Measurements from ENCODE around the gene SLC28A3. TPM values are rescaled to one million over a fixed set of nuclear protein-coding genes. Genes with fewer than 3 reads are reported as not detected.

SLC28A3 gene
- total and polyA plus RNA-seq, 2 of the 8 experiments (the other 6 are each of a cell fraction or from before 2014, with no cell fraction given) = 0.02 TPM; not detected in 1

GRCh38 chr9:84386753-84387152 is 46.2 kb upstream of the SLC28A3 start:
- no peak overlapping the region for H4K5ac ChIP-seq (ENCODE audit: insufficient read length, low read depth, low read length)
- no peak overlapping the region for H2BK5ac ChIP-seq (ENCODE audit: low read depth, low read length)
- FAIRE-seq = no peak
- POLR2A ChIA-PET (ENCODE audit: partially characterized antibody) = interaction anchor here (0.6 kb wide), 1 partner anchor 25 kb away, joined by 3 read pairs; no protein-coding TSS in a partner anchor
- H3K9me3 ChIP-seq (ENCODE audit: insufficient read depth in 2 of 2, low read depth in 1 of 2, low read length in 1 of 2) = no peaks in the 10 kb centered on the region
- H3K27ac ChIP-seq (ENCODE audit: low read depth, low read length) = no peak overlapping the region
- H2BK20ac ChIP-seq (ENCODE audit: low read length) = no peak overlapping the region
- WGBS, 2 experiments (ENCODE audit: extremely low coverage in 1 of 2, insufficient coverage in 1 of 2, insufficient read length in 1 of 2, insufficient replicate concordance in 2 of 2, low coverage in 1 of 2, low lambda C conversion rate in 2 of 2, missing lambda C conversion rate in 1 of 2) = 89% methylated on average over 1 of the region's 1 CpG; no CpG with 5 or more reads in 1 of the 2 experiments
- no peak overlapping the region for H2BK15ac ChIP-seq (ENCODE audit: low read length)
- no peaks in the 10 kb centered on the region for H3K23me2 ChIP-seq (ENCODE audit: low read depth, low read length)
- no peak overlapping the region for H3K14ac ChIP-seq (ENCODE audit: insufficient read length)
- no peak overlapping the region for H3K4me3 ChIP-seq (ENCODE audit: extremely low read depth in 1 of 4, insufficient read depth in 2 of 4, low read depth in 3 of 4, low read length in 4 of 4)
- CTCF ChIA-PET (ENCODE audit: partially characterized antibody) = interaction anchor here (0.8 to 1.1 kb wide), 2 partner anchors 10 to 237 kb away, joined by 5 to 6 read pairs; no protein-coding TSS in a partner anchor
- no peaks in the 10 kb centered on the region for H3K27me3 ChIP-seq (replicated peaks in 1 of 4; ENCODE audit: control insufficient read depth in 3 of 4, extremely low read depth in 1 of 4, insufficient read depth in 3 of 4, low read length in 3 of 4)
- H3K23ac ChIP-seq (ENCODE audit: insufficient read length) = no peak overlapping the region
- H2BK120ac ChIP-seq (replicated peaks; ENCODE audit: low read depth, low read length) = no peak overlapping the region
- no peak overlapping the region for H3K18ac ChIP-seq (ENCODE audit: extremely low read depth, low read length)
- H3K79me2 ChIP-seq (ENCODE audit: control insufficient read depth in 1 of 2, insufficient read depth in 2 of 2, low read length in 2 of 2) = no peaks in the 10 kb centered on the region
- DNase-seq (ENCODE audit: low read depth in 1 of 2, low spot score in 2 of 2) = no peak
- H2BK12ac ChIP-seq (ENCODE audit: low read depth, low read length) = no peak overlapping the region
- no peak overlapping the region for H3K56ac ChIP-seq (replicated peaks; ENCODE audit: insufficient read length, low read depth, low read length)
- H4K20me1 ChIP-seq (replicated peaks in 1 of 2; ENCODE audit: control insufficient read depth in 1 of 2, insufficient read depth in 2 of 2, low read length in 2 of 2) = no peaks in the 10 kb centered on the region
- no peak overlapping the region for H4K8ac ChIP-seq (ENCODE audit: extremely low read depth, insufficient read depth, low read length)
- no peak overlapping the region for H2AFZ ChIP-seq (ENCODE audit: low read length)
- no peak overlapping the region for H3K4ac ChIP-seq (replicated peaks; ENCODE audit: insufficient read length, low read depth, low read length)
- no peaks in the 10 kb centered on the region; a peak in 1 of 7 replicates for H3K4me1 ChIP-seq (replicated peaks in 1 of 4; ENCODE audit: control insufficient read depth in 3 of 4, insufficient read depth in 4 of 4, low read length in 3 of 4)
- no peak overlapping the region for H3K9ac ChIP-seq (replicated peaks in 1 of 4; ENCODE audit: extremely low read depth in 1 of 4, low read depth in 3 of 4, low read length in 3 of 4)
- H4K91ac ChIP-seq (replicated peaks; ENCODE audit: insufficient read length, low read length) = no peak overlapping the region
- no peak overlapping the region for H2AK5ac ChIP-seq (ENCODE audit: low read depth, low read length)
- no peaks in the 10 kb centered on the region for H3K79me1 ChIP-seq (ENCODE audit: low read depth, low read length)
- no peak overlapping the region for H3K4me2 ChIP-seq (ENCODE audit: insufficient read depth in 1 of 2, low read depth in 2 of 2, low read length in 2 of 2)
- no peaks in the 10 kb centered on the region for H3K36me3 ChIP-seq (ENCODE audit: control insufficient read depth in 2 of 4, insufficient read depth in 4 of 4, low read length in 3 of 4)
- TF ChIP-seq CBX5 (IDR thresholded peaks at IDR 0.05; ENCODE audit: low read depth, low read length) = no peak
- TF ChIP-seq CEBPB (IDR thresholded peaks at IDR 0.05; ENCODE audit: low read depth, low read length) = peak; percentile 37; the same call in 1 of the 2 replicates
